Neuronal stem cell (in vitro differentiated cells): ENCODE measurements around the gene KLHL14.

ENCODE experiments used
- DNase-seq: peaks from one replicate; pipeline ENCODE4 v3.0.0-alpha.2; 2013; ENCODE audit warnings: low spot score
- H2AFZ ChIP-seq: one replicate; pipeline ENCODE4 v1.6.1; 2013; ENCODE audit warnings: mild to moderate bottlenecking, low read length, inconsistent platforms
- H2AK5ac ChIP-seq: 2 replicates; pipeline ENCODE4 v1.6.1; 2013; ENCODE audit warnings: low read depth, mild to moderate bottlenecking, inconsistent platforms, low read length, moderate library complexity, mixed read lengths
- H2BK120ac ChIP-seq: 2 replicates; pipeline ENCODE4 v1.6.1; 2013; ENCODE audit warnings: low read depth, mild to moderate bottlenecking, inconsistent platforms, low read length, moderate library complexity, mixed read lengths
- H2BK12ac ChIP-seq: one replicate; pipeline ENCODE4 v1.6.1; 2013; ENCODE audit warnings: low read length, inconsistent platforms
- H2BK15ac ChIP-seq: 2 replicates; pipeline ENCODE4 v1.6.1; 2013; ENCODE audit warnings: mild to moderate bottlenecking, low read length, inconsistent platforms, mixed read lengths
- H2BK5ac ChIP-seq: one replicate; pipeline ENCODE4 v1.6.1; 2013; ENCODE audit warnings: inconsistent platforms, mild to moderate bottlenecking, low read length, moderate library complexity
- H3K14ac ChIP-seq: one replicate; pipeline ENCODE4 v1.6.1; 2013; ENCODE audit warnings: low read length, inconsistent platforms
- H3K18ac ChIP-seq: 2 replicates; pipeline ENCODE4 v1.6.1; 2013; ENCODE audit warnings: low read length, inconsistent platforms
- H3K23ac ChIP-seq: 2 replicates; pipeline ENCODE4 v1.6.1; 2013; ENCODE audit warnings: low read depth, mild to moderate bottlenecking, mixed read lengths, low read length, inconsistent platforms; ENCODE audit not compliant: poor library complexity
- H3K27ac ChIP-seq: replicated peaks from 3 replicates; pipeline ENCODE4 v1.5.1; 2013; ENCODE audit warnings: low read length, inconsistent platforms
- H3K27me3 ChIP-seq, 3 experiments: 2 replicates each; pipeline ENCODE4 v1.6.1; 2013; ENCODE audit warnings: low read length in 3 of 3, mild to moderate bottlenecking in 2 of 3, inconsistent platforms in 1 of 3, low read depth in 1 of 3, mixed read lengths in 1 of 3, moderate library complexity in 1 of 3; ENCODE audit not compliant: control insufficient read depth in 3 of 3, insufficient read depth in 3 of 3
- H3K36me3 ChIP-seq, 2 donors: replicated peaks in 1 of 2; 2 replicates each; pipeline ENCODE4 v1.6.1; 2013; ENCODE audit warnings: low read length in 2 of 2; ENCODE audit not compliant: control insufficient read depth in 2 of 2, insufficient read depth in 2 of 2
- H3K4ac ChIP-seq: 2 replicates; pipeline ENCODE4 v1.6.1; 2013; ENCODE audit warnings: inconsistent platforms, mild to moderate bottlenecking, low read length, moderate library complexity
- H3K4me1 ChIP-seq, 2 donors: 1 replicate in 1 of 2; 2 replicates in 1 of 2; pipeline ENCODE4 v1.6.1; 2013; ENCODE audit warnings: low read length in 2 of 2, low read depth in 1 of 2; ENCODE audit not compliant: control insufficient read depth in 2 of 2, insufficient read depth in 1 of 2
- H3K4me2 ChIP-seq: one replicate; pipeline ENCODE4 v1.6.1; 2013; ENCODE audit warnings: mild to moderate bottlenecking, low read length, inconsistent platforms; ENCODE audit not compliant: insufficient read depth, poor library complexity, severe bottlenecking
- H3K4me3 ChIP-seq, 2 donors: 2 replicates each; pipeline ENCODE4 v1.5.1; 2013; ENCODE audit warnings: low read length in 2 of 2, mild to moderate bottlenecking in 2 of 2, inconsistent platforms in 1 of 2, moderate library complexity in 1 of 2
- H3K79me1 ChIP-seq: one replicate; pipeline ENCODE4 v1.6.1; 2013; ENCODE audit warnings: low read depth, mild to moderate bottlenecking, inconsistent platforms, low read length, moderate library complexity
- H3K9ac ChIP-seq: one replicate; pipeline ENCODE4 v1.6.1; 2013; ENCODE audit warnings: mild to moderate bottlenecking, low read depth, low read length, inconsistent platforms; ENCODE audit not compliant: poor library complexity
- H3K9me3 ChIP-seq, 2 donors: replicated peaks in 1 of 2; 2 replicates each; pipeline versions ENCODE3 to v1.6.1; 2013; ENCODE audit warnings: low read length in 2 of 2, mild to moderate bottlenecking in 2 of 2, inconsistent platforms in 1 of 2, low read depth in 1 of 2, mixed read lengths in 1 of 2, moderate library complexity in 1 of 2; ENCODE audit not compliant: control insufficient read depth in 2 of 2, insufficient read depth in 1 of 2
- H4K8ac ChIP-seq: one replicate; pipeline ENCODE4 v1.6.1; 2013; ENCODE audit warnings: low read depth, mild to moderate bottlenecking, inconsistent platforms, low read length, moderate library complexity
- H4K91ac ChIP-seq: one replicate; pipeline ENCODE4 v1.6.1; 2013; ENCODE audit warnings: low read length, low read depth, mild to moderate bottlenecking, inconsistent platforms; ENCODE audit not compliant: poor library complexity
- WGBS, 2 donors: extraction: QIAGEN DNeasy Blood & Tissue Kit; methylation state at CpG; one replicate each; pipeline ENCODE4 v1.1.7; 2013; ENCODE audit warnings: missing lambda C conversion rate in 2 of 2, mixed read lengths in 1 of 2; ENCODE audit not compliant: insufficient read length in 2 of 2, insufficient replicate concordance in 1 of 2; ENCODE audit errors: extremely low coverage in 2 of 2; 5-methylcytosine and 5-hydroxymethylcytosine counted together

Gene KLHL14

DNA sequence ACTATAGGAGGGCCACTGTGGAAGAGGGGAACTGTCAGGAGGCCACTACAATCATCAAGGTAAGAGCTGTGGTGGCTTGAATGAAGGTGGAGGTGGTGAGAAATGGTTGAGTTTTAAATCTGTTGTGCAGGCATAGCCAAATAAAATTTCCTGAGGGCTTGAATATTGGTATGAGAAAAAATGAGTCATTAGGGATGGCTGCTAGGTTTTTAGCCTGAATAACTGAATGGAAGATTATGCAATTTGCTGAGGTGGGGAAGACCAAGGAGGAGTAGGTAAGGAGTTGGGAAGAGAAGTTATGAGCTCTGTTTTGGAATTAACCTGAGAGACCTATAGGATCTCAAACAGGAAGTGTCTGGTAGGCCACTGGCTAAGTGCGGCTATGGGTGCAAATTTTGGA lies 84.0 kb downstream of the KLHL14 start:
- Histone ChIP-seq H4K91ac (no peak overlapping the region), H3K4me1 (peaks cover 0 to 4% of the 10 kb centered on the region in 2 donors), H2BK5ac (no peak overlapping the region), H2AK5ac (no peak overlapping the region), H3K9me3 (no peaks in the 10 kb centered on the region), H2BK15ac (no peak overlapping the region), H3K4me3 (no peak overlapping the region), H3K4ac (no peak overlapping the region), H3K36me3 (peaks cover 0 to 30% of the 10 kb centered on the region in 2 donors), H3K23ac (no peak overlapping the region), H2BK12ac (no peak overlapping the region), H3K9ac (no peak overlapping the region), H3K79me1 (no peaks in the 10 kb centered on the region), H3K14ac (no peak overlapping the region), H3K18ac (no peak overlapping the region), H4K8ac (no peak overlapping the region), H3K27me3 (no peaks in the 10 kb centered on the region), H3K27ac (no peak overlapping the region), H2BK120ac (no peak overlapping the region), H2AFZ (no peak overlapping the region), H3K4me2 (no peak overlapping the region)
- no CpG with 5 or more reads among the region's 1 CpG for WGBS, 2 donors
- DNase-seq: no peak

DNA sequence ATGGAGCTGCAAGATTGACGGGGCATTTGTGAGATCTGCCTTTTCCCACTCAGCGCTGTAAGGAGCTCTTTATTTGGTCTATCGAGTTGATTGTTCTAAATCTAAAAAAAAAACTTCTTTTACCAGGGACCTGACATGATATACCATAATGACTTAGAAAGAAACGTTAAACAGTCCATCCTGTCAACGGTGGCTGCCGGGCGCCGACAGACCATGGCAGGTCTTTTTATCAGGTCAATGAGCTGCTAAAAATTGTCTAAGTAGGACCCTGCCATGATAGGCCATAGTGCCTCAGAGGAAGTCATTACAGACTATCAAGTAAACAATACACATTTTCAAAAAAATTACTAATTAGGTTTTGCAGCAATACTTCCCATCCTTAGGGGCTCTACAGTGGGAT lies 87.9 kb downstream of the KLHL14 start:
- Histone ChIP-seq H2AK5ac (no peak overlapping the region), H4K91ac (no peak overlapping the region), H3K79me1 (no peaks in the 10 kb centered on the region), H3K9ac (no peak overlapping the region), H3K27me3 (no peaks in the 10 kb centered on the region), H3K27ac (no peak overlapping the region), H2BK120ac (no peak overlapping the region), H2AFZ (no peak overlapping the region), H3K18ac (no peak overlapping the region), H2BK5ac (no peak overlapping the region), H3K23ac (no peak overlapping the region), H2BK12ac (no peak overlapping the region), H3K4me3 (no peak overlapping the region), H3K36me3 (peaks cover 0 to 7% of the 10 kb centered on the region in 2 donors), H3K9me3 (no peaks in the 10 kb centered on the region), H3K14ac (no peak overlapping the region), H3K4ac (no peak overlapping the region), H4K8ac (no peak overlapping the region), H3K4me1 (peaks cover 0 to 4% of the 10 kb centered on the region in 2 donors), H3K4me2 (no peak overlapping the region), H2BK15ac (no peak overlapping the region)
- no CpG with 5 or more reads among the region's 8 CpGs for WGBS, 2 donors
- no peak for DNase-seq

- WGBS, 2 donors: no CpG with 5 or more reads among the region's 1 CpG
- no peak for DNase-seq
- H3K79me1 ChIP-seq: no peaks in the 10 kb centered on the region
- H3K9ac ChIP-seq: no peak overlapping the region
- no peaks in the 10 kb centered on the region for H3K27me3 ChIP-seq
- no peak overlapping the region for H2BK12ac ChIP-seq
- no peak overlapping the region for H3K4me2 ChIP-seq
- no peak overlapping the region for H3K23ac ChIP-seq
- no peak overlapping the region for H3K4ac ChIP-seq
- no peak overlapping the region for H2AFZ ChIP-seq
- peaks cover 0 to 4% of the 10 kb centered on the region in 2 donors for H3K4me1 ChIP-seq
- no peak overlapping the region for H2AK5ac ChIP-seq
- no peak overlapping the region for H2BK5ac ChIP-seq
- no peak overlapping the region for H3K18ac ChIP-seq
- H4K91ac ChIP-seq: no peak overlapping the region
- no peaks in the 10 kb centered on the region for H3K9me3 ChIP-seq
- no peak overlapping the region for H3K14ac ChIP-seq
- no peak overlapping the region for H4K8ac ChIP-seq
- peaks cover 0 to 15% of the 10 kb centered on the region in 2 donors for H3K36me3 ChIP-seq
- H2BK15ac ChIP-seq: no peak overlapping the region
- H3K4me3 ChIP-seq: no peak overlapping the region
- H3K27ac ChIP-seq: no peak overlapping the region
- no peak overlapping the region for H2BK120ac ChIP-seq
Observed at GRCh38 chr18:32684096-32684495, 88.7 kb downstream of the KLHL14 start.

DNA sequence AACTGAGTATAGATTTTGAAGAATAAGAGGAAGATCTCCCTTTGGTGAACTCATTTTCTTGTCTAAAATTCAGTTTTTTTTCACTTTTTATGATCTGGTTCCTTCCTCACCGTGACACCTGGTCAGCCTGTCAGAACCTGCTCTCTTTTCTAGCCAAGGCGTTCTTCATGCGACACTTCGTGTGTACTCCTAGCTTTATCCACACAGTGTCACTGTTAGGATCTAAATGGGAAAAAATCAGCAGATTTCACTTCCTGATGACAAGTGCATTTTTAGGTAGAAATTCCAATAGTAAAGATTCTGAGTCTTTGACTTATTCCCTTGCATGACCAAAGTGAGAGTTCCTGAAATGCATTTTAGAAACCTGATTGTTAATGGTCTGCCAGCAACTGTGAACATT lies 89.8 kb downstream of the KLHL14 start:
- Histone ChIP-seq H3K4ac (no peak overlapping the region), H2AFZ (no peak overlapping the region), H4K8ac (no peak overlapping the region), H3K27ac (no peak overlapping the region), H3K9me3 (no peaks in the 10 kb centered on the region), H4K91ac (no peak overlapping the region), H3K4me2 (no peak overlapping the region), H2BK120ac (no peak overlapping the region), H3K14ac (no peak overlapping the region), H2BK15ac (no peak overlapping the region), H3K4me1 (no peaks in the 10 kb centered on the region), H3K18ac (no peak overlapping the region), H2BK5ac (no peak overlapping the region), H2AK5ac (no peak overlapping the region), H2BK12ac (no peak overlapping the region), H3K4me3 (no peak overlapping the region), H3K9ac (no peak overlapping the region), H3K27me3 (no peaks in the 10 kb centered on the region), H3K23ac (no peak overlapping the region), H3K36me3 (peaks cover 0 to 25% of the 10 kb centered on the region in 2 donors), H3K79me1 (no peaks in the 10 kb centered on the region)
- no CpG with 5 or more reads among the region's 4 CpGs for WGBS, 2 donors
- DNase-seq: no peak
